H1 (cell line): Measurements from ENCODE around the gene JMJD1C. TPM values are rescaled to one million over a fixed set of nuclear protein-coding genes. Genes with fewer than 3 reads are reported as not detected.

ENCODE experiments used
- CTCF ChIA-PET: fragments of 300-600 bp; sonication (Branson Sonifier 250); formaldehyde crosslinking; loops from one replicate; lab custom pipeline; 2021; ENCODE audit not compliant: partially characterized antibody; lab: Charles Lee
- POLR2A ChIA-PET: fragments of 300-600 bp; sonication (Branson Sonifier 250); formaldehyde crosslinking; loops from one replicate; lab custom pipeline; 2021; ENCODE audit warnings: inconsistent platforms; ENCODE audit not compliant: partially characterized antibody; lab: Charles Lee
- DNase-seq, 2 experiments: peaks; one replicate each; pipeline versions ENCODE4 v3.0.0 to v3.0.0-alpha.2; 2010 to 2022; ENCODE audit warnings: low spot score in 2 of 2, low read depth in 1 of 2, mixed read lengths in 1 of 2
- FAIRE-seq: peaks from 2 replicates; lab custom pipeline; 2011; peaks lifted over from hg19 to GRCh38; lab: Jason Lieb, UNC
- H2AFZ ChIP-seq: 2 replicates; pipeline ENCODE4 v1.8.1; 2012; ENCODE audit warnings: low read length, inconsistent platforms
- H2AK5ac ChIP-seq: 2 replicates; pipeline ENCODE4 v1.6.1; 2013; ENCODE audit warnings: low read depth, low read length
- H2BK120ac ChIP-seq: replicated peaks from 2 replicates; pipeline ENCODE3; 2013; ENCODE audit warnings: low read depth, low read length, inconsistent platforms
- H2BK12ac ChIP-seq: 2 replicates; pipeline ENCODE4 v1.6.1; 2013; ENCODE audit warnings: low read depth, low read length
- H2BK15ac ChIP-seq: 2 replicates; pipeline ENCODE4 v1.6.1; 2013; ENCODE audit warnings: low read length
- H2BK20ac ChIP-seq: 2 replicates; pipeline ENCODE4 v1.6.1; 2013; ENCODE audit warnings: low read length
- H2BK5ac ChIP-seq: 2 replicates; pipeline ENCODE4 v1.6.1; 2013; ENCODE audit warnings: low read depth, low read length
- H3K14ac ChIP-seq: 2 replicates; pipeline ENCODE4 v1.6.1; 2013; ENCODE audit warnings: inconsistent platforms; ENCODE audit not compliant: insufficient read length
- H3K18ac ChIP-seq: 2 replicates; pipeline ENCODE4 v1.6.1; 2013; ENCODE audit warnings: low read length; ENCODE audit errors: extremely low read depth
- H3K23ac ChIP-seq: 2 replicates; pipeline ENCODE4 v1.6.1; 2013; ENCODE audit warnings: inconsistent platforms; ENCODE audit not compliant: insufficient read length
- H3K23me2 ChIP-seq: 2 replicates; pipeline ENCODE4 v1.6.1; 2013; ENCODE audit warnings: low read depth, low read length
- H3K27ac ChIP-seq: 2 replicates; pipeline ENCODE4 v1.6.1; 2011; ENCODE audit warnings: low read depth, low read length, inconsistent platforms
- H3K27me3 ChIP-seq, 4 experiments: replicated peaks in 1 of 4; 1 replicate in 1 of 4; 2 replicates in 3 of 4; pipeline versions ENCODE4 v1.6.1 to v1.8.1; 2011 to 2013; ENCODE audit warnings: low read length in 3 of 4, mild to moderate bottlenecking in 3 of 4, inconsistent platforms in 2 of 4, mixed read lengths in 2 of 4, moderate library complexity in 1 of 4; ENCODE audit not compliant: control insufficient read depth in 3 of 4, insufficient read depth in 3 of 4; ENCODE audit errors: extremely low read depth in 1 of 4
- H3K36me3 ChIP-seq, 4 experiments: 2 replicates each; pipeline versions ENCODE4 v1.6.1 to v1.8.1; 2011 to 2013; ENCODE audit warnings: mild to moderate bottlenecking in 4 of 4, low read length in 3 of 4, moderate library complexity in 2 of 4, control low read depth in 1 of 4, inconsistent platforms in 1 of 4; ENCODE audit not compliant: insufficient read depth in 4 of 4, control insufficient read depth in 2 of 4
- H3K4ac ChIP-seq: replicated peaks from 2 replicates; pipeline ENCODE3; 2013; ENCODE audit warnings: low read length, low read depth, mixed read lengths, inconsistent platforms; ENCODE audit not compliant: insufficient read length
- H3K4me1 ChIP-seq, 4 experiments: replicated peaks in 1 of 4; 1 replicate in 1 of 4; 2 replicates in 3 of 4; pipeline versions ENCODE4 v1.6.1 to v1.8.1; 2011 to 2013; ENCODE audit warnings: low read length in 3 of 4, inconsistent platforms in 2 of 4, mixed read lengths in 1 of 4; ENCODE audit not compliant: insufficient read depth in 4 of 4, control insufficient read depth in 3 of 4
- H3K4me2 ChIP-seq, 2 experiments: 2 replicates each; pipeline versions ENCODE4 v1.6.1 to v1.8.1; 2011 to 2013; ENCODE audit warnings: low read depth in 2 of 2, low read length in 2 of 2, control low read depth in 1 of 2, inconsistent platforms in 1 of 2, mild to moderate bottlenecking in 1 of 2; ENCODE audit not compliant: insufficient read depth in 1 of 2
- H3K4me3 ChIP-seq, 4 experiments: fragments of 200-600, 300-600 bp in 1 of 4; sonication (generic), shearing (Covaris generic), sonication (Bioruptor Twin) in 1 of 4; 2 replicates each; pipeline versions ENCODE4 v1.5.1 to v1.8.1; 2011 to 2016; ENCODE audit warnings: low read length in 4 of 4, low read depth in 3 of 4, control low read depth in 2 of 4, inconsistent platforms in 2 of 4, mild to moderate bottlenecking in 2 of 4, mixed read lengths in 1 of 4, moderate library complexity in 1 of 4; ENCODE audit not compliant: insufficient read depth in 2 of 4; ENCODE audit errors: extremely low read depth in 1 of 4
- H3K56ac ChIP-seq: replicated peaks from 2 replicates; pipeline ENCODE3; 2013; ENCODE audit warnings: low read depth, mild to moderate bottlenecking, mixed read lengths, low read length, inconsistent platforms; ENCODE audit not compliant: insufficient read length
- H3K79me1 ChIP-seq: 2 replicates; pipeline ENCODE4 v1.6.1; 2013; ENCODE audit warnings: low read depth, low read length, control low read depth
- H3K79me2 ChIP-seq, 2 experiments: 2 replicates each; pipeline versions ENCODE4 v1.6.1 to v1.8.1; 2012 to 2013; ENCODE audit warnings: low read length in 2 of 2, mild to moderate bottlenecking in 2 of 2, inconsistent platforms in 1 of 2; ENCODE audit not compliant: insufficient read depth in 2 of 2, control insufficient read depth in 1 of 2
- H3K9ac ChIP-seq, 4 experiments: replicated peaks in 1 of 4; 1 replicate in 1 of 4; 2 replicates in 3 of 4; pipeline versions ENCODE4 v1.6.1 to v1.8.1; 2011 to 2013; ENCODE audit warnings: low read depth in 3 of 4, low read length in 3 of 4, control low read depth in 2 of 4, mild to moderate bottlenecking in 2 of 4, moderate library complexity in 2 of 4, inconsistent platforms in 1 of 4; ENCODE audit errors: extremely low read depth in 1 of 4
- H3K9me3 ChIP-seq, 2 experiments: 2 replicates each; pipeline versions ENCODE4 v1.6.1 to v1.8.1; 2012 to 2013; ENCODE audit warnings: mild to moderate bottlenecking in 2 of 2, moderate library complexity in 2 of 2, control low read depth in 1 of 2, inconsistent platforms in 1 of 2, low read depth in 1 of 2, low read length in 1 of 2, mixed read lengths in 1 of 2; ENCODE audit not compliant: insufficient read depth in 2 of 2
- H4K20me1 ChIP-seq, 2 experiments: replicated peaks in 1 of 2; 2 replicates each; pipeline versions ENCODE3 to v1.8.1; 2011 to 2013; ENCODE audit warnings: inconsistent platforms in 2 of 2, low read length in 2 of 2, mild to moderate bottlenecking in 1 of 2; ENCODE audit not compliant: insufficient read depth in 2 of 2, control insufficient read depth in 1 of 2
- H4K5ac ChIP-seq: 2 replicates; pipeline ENCODE4 v1.6.1; 2013; ENCODE audit warnings: low read length, low read depth, mixed read lengths, inconsistent platforms; ENCODE audit not compliant: insufficient read length
- H4K8ac ChIP-seq: 2 replicates; pipeline ENCODE4 v1.8.0; 2013; ENCODE audit warnings: mild to moderate bottlenecking, moderate library complexity, low read length, inconsistent platforms; ENCODE audit not compliant: insufficient read depth; ENCODE audit errors: extremely low read depth
- H4K91ac ChIP-seq: replicated peaks from 2 replicates; pipeline ENCODE3; 2013; ENCODE audit warnings: low read length, mixed read lengths, inconsistent platforms; ENCODE audit not compliant: insufficient read length
- SRF ChIP-seq: IDR thresholded peaks from 2 replicates; pipeline ENCODE4 v1.6.1; 2011; ENCODE audit warnings: mild to moderate bottlenecking, low read depth, low read length, moderate library complexity
- SUZ12 ChIP-seq: fragments of 200-600 bp; sonication (generic); IDR thresholded peaks from 2 replicates; pipeline ENCODE4 v1.6.1; 2012; ENCODE audit warnings: mild to moderate bottlenecking, inconsistent platforms, low read length, moderate library complexity, mixed read lengths
- WGBS, 2 experiments: shearing (Covaris generic) in 1 of 2; methylation state at CpG; one replicate each; pipeline versions ENCODE4 v1.1.6 to v1.1.7; 2013 to 2015; ENCODE audit warnings: low lambda C conversion rate in 2 of 2, mixed read lengths in 2 of 2, inconsistent platforms in 1 of 2, low coverage in 1 of 2, missing lambda C conversion rate in 1 of 2; ENCODE audit not compliant: insufficient replicate concordance in 2 of 2, insufficient coverage in 1 of 2, insufficient read length in 1 of 2; ENCODE audit errors: extremely low coverage in 1 of 2, missing lambda C conversion rate in 1 of 2; 5-methylcytosine and 5-hydroxymethylcytosine counted together
- polyA plus RNA-seq, 7 experiments: library from polyadenylated mRNA; depleted of rRNA in 3 of 7; stranded (reverse) in 5 of 7; unstranded in 2 of 7; fragments of >200 nt in 5 of 7; fragments of 200-250 nt in 2 of 7; gene quantifications; 1 replicate in 5 of 7; 2 replicates in 1 of 7; 4 replicates in 1 of 7; pipeline versions ENCODE4 v1.2.1 to v1.2.3, GENCODE V29; 2011 to 2013; ENCODE audit warnings: missing spikeins in 2 of 7, mixed read lengths in 2 of 7
- total RNA-seq: library from RNA; stranded (reverse); fragmentation: NEBNext Ultra II Directional; extraction: Animal tissue kit (Norgen Biotek cat#: 25700); gene quantifications from 2 replicates; pipeline ENCODE4 v1.2.1, GENCODE V29; 2021

The JMJD1C gene
- total and polyA plus RNA-seq, 2 of the 8 experiments (the other 6 are each of a cell fraction or from before 2014, with no cell fraction given), result 54.5 to 210 TPM

GRCh38 chr10:63257778-63258177 is 208.0 kb downstream of the JMJD1C start:
- Histone ChIP-seq H2AK5ac (no peak overlapping the region), H3K9me3 (no peaks in the 10 kb centered on the region), H2BK20ac (no peak overlapping the region), H3K56ac (no peak overlapping the region), H3K23ac (no peak overlapping the region), H3K4me3 (no peak overlapping the region), H3K23me2 (no peaks in the 10 kb centered on the region), H3K79me2 (peaks cover 53 to 100% of the 10 kb centered on the region in 2 experiments), H2BK120ac (no peak overlapping the region), H3K14ac (no peak overlapping the region), H2BK15ac (no peak overlapping the region), H3K27ac (no peak overlapping the region), H4K91ac (no peak overlapping the region), H3K4me1 (peaks cover 0 to 6% (median under 1%) of the 10 kb centered on the region in 4 experiments; a peak in 2 of 7 replicates), H4K8ac (no peak overlapping the region), H3K18ac (no peak overlapping the region), H3K4me2 (no peak overlapping the region), H3K27me3 (no peaks in the 10 kb centered on the region), H2BK12ac (no peak overlapping the region), H3K4ac (no peak overlapping the region), H4K5ac (no peak overlapping the region), H3K79me1 (no peaks in the 10 kb centered on the region; the same call in 1 of the 2 replicates), H3K9ac (no peak overlapping the region), H2AFZ (no peak overlapping the region), H4K20me1 (peaks cover 15 to 42% of the 10 kb centered on the region in 2 experiments), H3K36me3 (peaks cover 0 to 58% (median 11%) of the 10 kb centered on the region in 4 experiments; a peak in 6 of 8 replicates), H2BK5ac (no peak overlapping the region)
- ChIA-PET POLR2A (interaction anchor here (0.7 to 3.5 kb wide), 3 partner anchors 9 to 391 kb away, joined by 3 to 29 read pairs (median 5); no protein-coding TSS in a partner anchor), CTCF (interaction anchor here (1.0 to 2.2 kb wide), 3 partner anchors 9 to 371 kb away, joined by 3 to 6 read pairs (median 3); no protein-coding TSS in a partner anchor)
- WGBS, 2 experiments, result 51% methylated on average over 2 of the region's 2 CpGs; no CpG with 5 or more reads in 1 of the 2 experiments
- FAIRE-seq (no peak), DNase-seq (no peak)
- TF ChIP-seq SRF (no peak), SUZ12 (no peak)
